Testis (tissue), 3 donors: ENCODE data around the gene TAMALIN. TPM values are rescaled to one million over a fixed set of nuclear protein-coding genes. Genes with fewer than 3 reads are reported as not detected.

Experiments used
- polyA plus RNA-seq: library from polyadenylated mRNA; stranded (reverse); fragments of 350-450 nt; fragmentation: Illumina TruSeq; extraction: RNeasy Lipid Tissue Mini Kit (QIAGEN cat#74804); gene quantifications from one replicate; pipeline ENCODE4 v1.2.3, GENCODE V29; 2014; ENCODE audit warnings: low read depth, low replicate concordance; ENCODE audit not compliant: insufficient read depth
- small RNA-seq, 2 donors: library from RNA; depleted of rRNA; stranded (forward); fragments of <200 nt; gene quantifications; one replicate each; pipeline ENCODE3, GENCODE V24; 2016
- total RNA-seq, 2 donors: library from RNA; depleted of rRNA; stranded (reverse); fragments of >200 nt; gene quantifications; one replicate each; pipeline ENCODE4 v1.2.3, GENCODE V29; 2016

TAMALIN gene
- total and polyA plus RNA-seq, 3 donors from 2014 or later: 7.7 to 10.4 (median 8.9) TPM

Small RNA genes lying within 50 kb of the gene (small RNA-seq; reads per million reads assigned to genes)
- 0 reads per million in 2 donors for gene RNU6-574P

Other genes starting within 250 kb of the TAMALIN start
- gene FIGNL2, start 158.2 kb upstream of the TAMALIN start, total RNA-seq: 1 to 10 TPM; 1.7 to 2.1 TPM
- 1.1 TPM for gene FIGNL2, start 158.2 kb upstream of the TAMALIN start, polyA plus RNA-seq
- under 1 TPM in 1 of 2 donors, not detected in 1; 0.68 TPM for gene ANKRD33, start 118.8 kb upstream of the TAMALIN start, total RNA-seq
- gene ANKRD33, start 118.8 kb upstream of the TAMALIN start, polyA plus RNA-seq: 0.25 TPM
- 1 to 10 TPM; 9.1 to 9.5 TPM for gene ACVRL1, start 99.4 kb upstream of the TAMALIN start, total RNA-seq
- 9.9 TPM for gene ACVRL1, start 99.4 kb upstream of the TAMALIN start, polyA plus RNA-seq
- 10 to 100 TPM; 36.8 to 44.6 TPM for gene ACVR1B, start 55.2 kb upstream of the TAMALIN start, total RNA-seq
- 37.3 TPM for gene ACVR1B, start 55.2 kb upstream of the TAMALIN start, polyA plus RNA-seq
- 10 to 100 TPM; 55.1 to 88.5 TPM for gene NR4A1, start 44.5 kb downstream of the TAMALIN start, total RNA-seq
- gene NR4A1, start 44.5 kb downstream of the TAMALIN start, polyA plus RNA-seq: 41.5 TPM
- 10 to 100 TPM; 52.6 to 64.5 TPM for gene ATG101, start 63.0 kb downstream of the TAMALIN start, total RNA-seq
- gene ATG101, start 63.0 kb downstream of the TAMALIN start, polyA plus RNA-seq: 64.5 TPM
- 10 to 100 TPM; 15.6 to 21.7 TPM for gene SMIM41, start 72.8 kb downstream of the TAMALIN start, total RNA-seq
- 2.6 TPM for gene SMIM41, start 72.8 kb downstream of the TAMALIN start, polyA plus RNA-seq
- gene KRT80, start 185.1 kb downstream of the TAMALIN start, total RNA-seq: under 1 TPM; 0.50 to 0.94 TPM
- gene KRT80, start 185.1 kb downstream of the TAMALIN start, polyA plus RNA-seq: 1.0 TPM
- gene KRT7, start 226.3 kb downstream of the TAMALIN start, total RNA-seq: 1 to 10 TPM; 3.3 to 6.9 TPM
- 19.3 TPM for gene KRT7, start 226.3 kb downstream of the TAMALIN start, polyA plus RNA-seq